Measurements from ENCODE around the gene CEACAM6. TPM values are rescaled to one million over a fixed set of nuclear protein-coding genes. Genes with fewer than 3 reads are reported as not detected.

CEACAM6 gene
- total and polyA plus RNA-seq, 2 experiments from 2014 or later = not detected

DNA sequence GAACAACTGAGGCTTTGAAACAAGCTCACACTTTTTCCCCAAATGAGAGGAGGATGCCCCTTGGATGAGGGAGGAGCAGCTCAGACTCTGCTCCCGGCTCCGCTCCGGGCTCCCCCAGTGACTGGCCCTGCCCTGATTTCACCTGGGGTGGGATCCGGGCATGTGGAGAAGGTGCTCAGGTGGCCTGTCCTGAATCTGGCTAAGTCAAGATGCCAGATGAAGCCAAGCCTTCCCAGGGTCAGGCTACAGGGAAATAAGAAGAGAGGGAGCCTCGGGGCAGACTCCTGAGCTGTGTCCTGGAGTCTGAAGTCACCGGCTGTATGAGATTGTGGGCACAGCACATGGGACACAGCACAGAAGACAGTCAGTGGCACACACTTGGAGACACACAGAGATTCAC, 36.6 kb upstream of the CEACAM6 start:
- Histone ChIP-seq H3K4me1 (ENCODE audit: insufficient read depth) (no peaks in the 10 kb centered on the region), H3F3A (replicated peaks; ENCODE audit: low read depth) (no peaks in the 10 kb centered on the region), H2AFZ (no peak overlapping the region), H3K9me2 (ENCODE audit: insufficient read depth) (no peaks in the 10 kb centered on the region), H3K79me2 (replicated peaks; ENCODE audit: insufficient read depth) (no peaks in the 10 kb centered on the region), H3K36me3 (ENCODE audit: insufficient read depth) (no peaks in the 10 kb centered on the region), H3K27ac (ENCODE audit: low read depth) (no peak overlapping the region), H4K20me1 (replicated peaks; ENCODE audit: insufficient read depth) (no peaks in the 10 kb centered on the region), H3K4me2 (no peak overlapping the region), H3K4me3 (no peak overlapping the region), H3K27me3 (ENCODE audit: insufficient read depth) (no peaks in the 10 kb centered on the region)
- no peak for TF ChIP-seq ZNF114 (CRISPR knock-in tag; IDR thresholded peaks at IDR 0.05)
- TF ChIP-seq, protein P1, sequence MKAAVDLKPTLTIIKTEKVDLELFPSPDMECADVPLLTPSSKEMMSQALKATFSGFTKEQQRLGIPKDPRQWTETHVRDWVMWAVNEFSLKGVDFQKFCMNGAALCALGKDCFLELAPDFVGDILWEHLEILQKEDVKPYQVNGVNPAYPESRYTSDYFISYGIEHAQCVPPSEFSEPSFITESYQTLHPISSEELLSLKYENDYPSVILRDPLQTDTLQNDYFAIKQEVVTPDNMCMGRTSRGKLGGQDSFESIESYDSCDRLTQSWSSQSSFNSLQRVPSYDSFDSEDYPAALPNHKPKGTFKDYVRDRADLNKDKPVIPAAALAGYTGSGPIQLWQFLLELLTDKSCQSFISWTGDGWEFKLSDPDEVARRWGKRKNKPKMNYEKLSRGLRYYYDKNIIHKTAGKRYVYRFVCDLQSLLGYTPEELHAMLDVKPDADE (IDR thresholded peaks at IDR 0.05) = no peak
- TF ChIP-seq STAT1 (IDR thresholded peaks at IDR 0.05; ENCODE audit: unreplicated experiment) = no peak
- no peak for TF ChIP-seq EZH2 (IDR thresholded peaks at IDR 0.05; ENCODE audit: low read depth, unreplicated experiment)
- no peak for TF ChIP-seq ZNF331 (CRISPR knock-in tag; IDR thresholded peaks at IDR 0.05; ENCODE audit: low read depth)
- no peak for TF ChIP-seq NANOG (IDR thresholded peaks at IDR 0.05; ENCODE audit: borderline replicate concordance)
- TF ChIP-seq, protein P2, sequence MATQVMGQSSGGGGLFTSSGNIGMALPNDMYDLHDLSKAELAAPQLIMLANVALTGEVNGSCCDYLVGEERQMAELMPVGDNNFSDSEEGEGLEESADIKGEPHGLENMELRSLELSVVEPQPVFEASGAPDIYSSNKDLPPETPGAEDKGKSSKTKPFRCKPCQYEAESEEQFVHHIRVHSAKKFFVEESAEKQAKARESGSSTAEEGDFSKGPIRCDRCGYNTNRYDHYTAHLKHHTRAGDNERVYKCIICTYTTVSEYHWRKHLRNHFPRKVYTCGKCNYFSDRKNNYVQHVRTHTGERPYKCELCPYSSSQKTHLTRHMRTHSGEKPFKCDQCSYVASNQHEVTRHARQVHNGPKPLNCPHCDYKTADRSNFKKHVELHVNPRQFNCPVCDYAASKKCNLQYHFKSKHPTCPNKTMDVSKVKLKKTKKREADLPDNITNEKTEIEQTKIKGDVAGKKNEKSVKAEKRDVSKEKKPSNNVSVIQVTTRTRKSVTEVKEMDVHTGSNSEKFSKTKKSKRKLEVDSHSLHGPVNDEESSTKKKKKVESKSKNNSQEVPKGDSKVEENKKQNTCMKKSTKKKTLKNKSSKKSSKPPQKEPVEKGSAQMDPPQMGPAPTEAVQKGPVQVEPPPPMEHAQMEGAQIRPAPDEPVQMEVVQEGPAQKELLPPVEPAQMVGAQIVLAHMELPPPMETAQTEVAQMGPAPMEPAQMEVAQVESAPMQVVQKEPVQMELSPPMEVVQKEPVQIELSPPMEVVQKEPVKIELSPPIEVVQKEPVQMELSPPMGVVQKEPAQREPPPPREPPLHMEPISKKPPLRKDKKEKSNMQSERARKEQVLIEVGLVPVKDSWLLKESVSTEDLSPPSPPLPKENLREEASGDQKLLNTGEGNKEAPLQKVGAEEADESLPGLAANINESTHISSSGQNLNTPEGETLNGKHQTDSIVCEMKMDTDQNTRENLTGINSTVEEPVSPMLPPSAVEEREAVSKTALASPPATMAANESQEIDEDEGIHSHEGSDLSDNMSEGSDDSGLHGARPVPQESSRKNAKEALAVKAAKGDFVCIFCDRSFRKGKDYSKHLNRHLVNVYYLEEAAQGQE (IDR thresholded peaks at IDR 0.05; ENCODE audit: unreplicated experiment) = no peak
- no peak for TF ChIP-seq JUNB (IDR thresholded peaks at IDR 0.05; ENCODE audit: unreplicated experiment)
- TF ChIP-seq, protein P3, sequence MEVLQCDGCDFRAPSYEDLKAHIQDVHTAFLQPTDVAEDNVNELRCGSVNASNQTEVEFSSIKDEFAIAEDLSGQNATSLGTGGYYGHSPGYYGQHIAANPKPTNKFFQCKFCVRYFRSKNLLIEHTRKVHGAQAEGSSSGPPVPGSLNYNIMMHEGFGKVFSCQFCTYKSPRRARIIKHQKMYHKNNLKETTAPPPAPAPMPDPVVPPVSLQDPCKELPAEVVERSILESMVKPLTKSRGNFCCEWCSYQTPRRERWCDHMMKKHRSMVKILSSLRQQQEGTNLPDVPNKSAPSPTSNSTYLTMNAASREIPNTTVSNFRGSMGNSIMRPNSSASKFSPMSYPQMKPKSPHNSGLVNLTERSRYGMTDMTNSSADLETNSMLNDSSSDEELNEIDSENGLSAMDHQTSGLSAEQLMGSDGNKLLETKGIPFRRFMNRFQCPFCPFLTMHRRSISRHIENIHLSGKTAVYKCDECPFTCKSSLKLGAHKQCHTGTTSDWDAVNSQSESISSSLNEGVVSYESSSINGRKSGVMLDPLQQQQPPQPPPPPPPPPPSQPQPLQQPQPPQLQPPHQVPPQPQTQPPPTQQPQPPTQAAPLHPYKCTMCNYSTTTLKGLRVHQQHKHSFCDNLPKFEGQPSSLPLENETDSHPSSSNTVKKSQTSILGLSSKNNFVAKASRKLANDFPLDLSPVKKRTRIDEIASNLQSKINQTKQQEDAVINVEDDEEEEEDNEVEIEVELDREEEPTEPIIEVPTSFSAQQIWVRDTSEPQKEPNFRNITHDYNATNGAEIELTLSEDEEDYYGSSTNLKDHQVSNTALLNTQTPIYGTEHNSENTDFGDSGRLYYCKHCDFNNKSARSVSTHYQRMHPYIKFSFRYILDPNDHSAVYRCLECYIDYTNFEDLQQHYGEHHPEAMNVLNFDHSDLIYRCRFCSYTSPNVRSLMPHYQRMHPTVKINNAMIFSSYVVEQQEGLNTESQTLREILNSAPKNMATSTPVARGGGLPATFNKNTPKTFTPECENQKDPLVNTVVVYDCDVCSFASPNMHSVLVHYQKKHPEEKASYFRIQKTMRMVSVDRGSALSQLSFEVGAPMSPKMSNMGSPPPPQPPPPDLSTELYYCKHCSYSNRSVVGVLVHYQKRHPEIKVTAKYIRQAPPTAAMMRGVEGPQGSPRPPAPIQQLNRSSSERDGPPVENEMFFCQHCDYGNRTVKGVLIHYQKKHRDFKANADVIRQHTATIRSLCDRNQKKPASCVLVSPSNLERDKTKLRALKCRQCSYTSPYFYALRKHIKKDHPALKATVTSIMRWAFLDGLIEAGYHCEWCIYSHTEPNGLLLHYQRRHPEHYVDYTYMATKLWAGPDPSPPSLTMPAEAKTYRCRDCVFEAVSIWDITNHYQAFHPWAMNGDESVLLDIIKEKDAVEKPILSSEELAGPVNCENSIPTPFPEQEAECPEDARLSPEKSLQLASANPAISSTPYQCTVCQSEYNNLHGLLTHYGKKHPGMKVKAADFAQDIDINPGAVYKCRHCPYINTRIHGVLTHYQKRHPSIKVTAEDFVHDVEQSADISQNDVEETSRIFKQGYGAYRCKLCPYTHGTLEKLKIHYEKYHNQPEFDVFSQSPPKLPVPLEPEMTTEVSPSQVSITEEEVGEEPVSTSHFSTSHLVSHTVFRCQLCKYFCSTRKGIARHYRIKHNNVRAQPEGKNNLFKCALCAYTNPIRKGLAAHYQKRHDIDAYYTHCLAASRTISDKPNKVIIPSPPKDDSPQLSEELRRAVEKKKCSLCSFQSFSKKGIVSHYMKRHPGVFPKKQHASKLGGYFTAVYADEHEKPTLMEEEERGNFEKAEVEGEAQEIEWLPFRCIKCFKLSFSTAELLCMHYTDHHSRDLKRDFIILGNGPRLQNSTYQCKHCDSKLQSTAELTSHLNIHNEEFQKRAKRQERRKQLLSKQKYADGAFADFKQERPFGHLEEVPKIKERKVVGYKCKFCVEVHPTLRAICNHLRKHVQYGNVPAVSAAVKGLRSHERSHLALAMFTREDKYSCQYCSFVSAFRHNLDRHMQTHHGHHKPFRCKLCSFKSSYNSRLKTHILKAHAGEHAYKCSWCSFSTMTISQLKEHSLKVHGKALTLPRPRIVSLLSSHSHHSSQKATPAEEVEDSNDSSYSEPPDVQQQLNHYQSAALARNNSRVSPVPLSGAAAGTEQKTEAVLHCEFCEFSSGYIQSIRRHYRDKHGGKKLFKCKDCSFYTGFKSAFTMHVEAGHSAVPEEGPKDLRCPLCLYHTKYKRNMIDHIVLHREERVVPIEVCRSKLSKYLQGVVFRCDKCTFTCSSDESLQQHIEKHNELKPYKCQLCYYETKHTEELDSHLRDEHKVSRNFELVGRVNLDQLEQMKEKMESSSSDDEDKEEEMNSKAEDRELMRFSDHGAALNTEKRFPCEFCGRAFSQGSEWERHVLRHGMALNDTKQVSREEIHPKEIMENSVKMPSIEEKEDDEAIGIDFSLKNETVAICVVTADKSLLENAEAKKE (CRISPR knock-in tag; IDR thresholded peaks at IDR 0.05) = no peak
- TF ChIP-seq, protein P4, sequence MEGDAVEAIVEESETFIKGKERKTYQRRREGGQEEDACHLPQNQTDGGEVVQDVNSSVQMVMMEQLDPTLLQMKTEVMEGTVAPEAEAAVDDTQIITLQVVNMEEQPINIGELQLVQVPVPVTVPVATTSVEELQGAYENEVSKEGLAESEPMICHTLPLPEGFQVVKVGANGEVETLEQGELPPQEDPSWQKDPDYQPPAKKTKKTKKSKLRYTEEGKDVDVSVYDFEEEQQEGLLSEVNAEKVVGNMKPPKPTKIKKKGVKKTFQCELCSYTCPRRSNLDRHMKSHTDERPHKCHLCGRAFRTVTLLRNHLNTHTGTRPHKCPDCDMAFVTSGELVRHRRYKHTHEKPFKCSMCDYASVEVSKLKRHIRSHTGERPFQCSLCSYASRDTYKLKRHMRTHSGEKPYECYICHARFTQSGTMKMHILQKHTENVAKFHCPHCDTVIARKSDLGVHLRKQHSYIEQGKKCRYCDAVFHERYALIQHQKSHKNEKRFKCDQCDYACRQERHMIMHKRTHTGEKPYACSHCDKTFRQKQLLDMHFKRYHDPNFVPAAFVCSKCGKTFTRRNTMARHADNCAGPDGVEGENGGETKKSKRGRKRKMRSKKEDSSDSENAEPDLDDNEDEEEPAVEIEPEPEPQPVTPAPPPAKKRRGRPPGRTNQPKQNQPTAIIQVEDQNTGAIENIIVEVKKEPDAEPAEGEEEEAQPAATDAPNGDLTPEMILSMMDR (conservative IDR thresholded peaks at IDR 0.05; ENCODE audit: low read depth in 2 of 2) = no peak
- no peak for TF ChIP-seq POLR2AphosphoS5 (IDR thresholded peaks at IDR 0.05; ENCODE audit: low read depth)
- no peak for TF ChIP-seq EZH2phosphoT487 (IDR thresholded peaks at IDR 0.05; ENCODE audit: unreplicated experiment)
- no peak for TF ChIP-seq CREB1 (CRISPR knock-in tag; IDR thresholded peaks at IDR 0.05; ENCODE audit: low read depth)
- Mint-ChIP-seq H3K4me3 (no peak overlapping the region), H3K27me3 (ENCODE audit: insufficient read depth, low read depth, poor library complexity) (peaks cover 2% of the 10 kb centered on the region), H3K27ac (no peak overlapping the region), H3K4me1 (no peaks in the 10 kb centered on the region), H3K9me3 (no peaks in the 10 kb centered on the region; the same call in 1 of the 3 replicates), H3K36me3 (ENCODE audit: low read depth) (no peaks in the 10 kb centered on the region)
- DNase-seq (ENCODE audit: low spot score) (no peak), ATAC-seq (no peak)

Data from GM23338 (cell line).